AG04449 (cell line): ENCODE data around the gene C2orf72.
"Not testable (repeated sequence)": the region's sequence is repeated elsewhere in the genome, so short reads cannot be mapped to it uniquely, and the experiment has no call there.

Source experiments
- CTCF ChIA-PET: fragments of 350-600 bp; formaldehyde crosslinking; extraction: SDS; loops from one replicate; lab custom pipeline; 2021; ENCODE audit warnings: antibody characterized with exemption; lab: Yijun Ruan, JAX
- POLR2A ChIA-PET: fragments of 400-600, 350-600 bp; formaldehyde crosslinking; extraction: SDS; loops from one replicate; lab custom pipeline; 2020; ENCODE audit warnings: antibody characterized with exemption, inconsistent platforms; lab: Yijun Ruan, JAX
- DNase-seq: peaks from one replicate; pipeline ENCODE4 v3.0.0-alpha.2; 2010; ENCODE audit warnings: low read depth, low spot score
- H3K4me3 ChIP-seq: 2 replicates; pipeline ENCODE4 v1.5.1; 2011; ENCODE audit warnings: low read depth, mild to moderate bottlenecking, control low read depth, low read length
- TF ChIP-seq, protein P1 (sequence below): IDR thresholded peaks from one replicate; pipeline ENCODE4 v1.5.1; 2011; ENCODE audit warnings: mild to moderate bottlenecking, moderate library complexity, low read length, control low read depth, inconsistent platforms; ENCODE audit not compliant: insufficient read depth; ENCODE audit errors: missing control alignments

C2orf72 gene

DNA sequence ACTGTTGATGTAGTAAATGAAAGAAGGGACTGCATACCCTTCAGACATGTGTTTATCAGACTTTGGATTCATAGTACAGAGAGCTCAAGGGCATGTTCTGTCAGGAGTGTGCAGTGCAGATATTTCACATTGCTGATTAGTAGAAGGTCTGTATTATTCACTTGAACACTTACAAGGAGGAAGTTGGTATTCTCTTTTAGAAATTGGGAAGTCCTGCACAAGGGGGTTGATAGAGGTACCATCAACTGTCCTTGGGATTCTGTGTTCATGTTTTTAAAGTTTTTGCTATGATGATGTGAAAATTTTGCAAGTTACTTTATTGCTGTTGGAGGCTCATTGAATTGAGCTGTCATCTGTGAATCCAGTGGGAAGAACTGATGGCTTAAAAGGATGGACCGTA is 26.0 kb downstream of the C2orf72 start:
- ChIA-PET POLR2A (no interaction called here), CTCF (interaction anchor here (4.1 kb wide), 1 partner anchor 10 kb away, joined by 20 read pairs; no protein-coding TSS in a partner anchor)
- H3K4me3 ChIP-seq, result no peak overlapping the region
- TF ChIP-seq, protein P1, sequence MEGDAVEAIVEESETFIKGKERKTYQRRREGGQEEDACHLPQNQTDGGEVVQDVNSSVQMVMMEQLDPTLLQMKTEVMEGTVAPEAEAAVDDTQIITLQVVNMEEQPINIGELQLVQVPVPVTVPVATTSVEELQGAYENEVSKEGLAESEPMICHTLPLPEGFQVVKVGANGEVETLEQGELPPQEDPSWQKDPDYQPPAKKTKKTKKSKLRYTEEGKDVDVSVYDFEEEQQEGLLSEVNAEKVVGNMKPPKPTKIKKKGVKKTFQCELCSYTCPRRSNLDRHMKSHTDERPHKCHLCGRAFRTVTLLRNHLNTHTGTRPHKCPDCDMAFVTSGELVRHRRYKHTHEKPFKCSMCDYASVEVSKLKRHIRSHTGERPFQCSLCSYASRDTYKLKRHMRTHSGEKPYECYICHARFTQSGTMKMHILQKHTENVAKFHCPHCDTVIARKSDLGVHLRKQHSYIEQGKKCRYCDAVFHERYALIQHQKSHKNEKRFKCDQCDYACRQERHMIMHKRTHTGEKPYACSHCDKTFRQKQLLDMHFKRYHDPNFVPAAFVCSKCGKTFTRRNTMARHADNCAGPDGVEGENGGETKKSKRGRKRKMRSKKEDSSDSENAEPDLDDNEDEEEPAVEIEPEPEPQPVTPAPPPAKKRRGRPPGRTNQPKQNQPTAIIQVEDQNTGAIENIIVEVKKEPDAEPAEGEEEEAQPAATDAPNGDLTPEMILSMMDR, result no peak
- DNase-seq, result no peak

DNA sequence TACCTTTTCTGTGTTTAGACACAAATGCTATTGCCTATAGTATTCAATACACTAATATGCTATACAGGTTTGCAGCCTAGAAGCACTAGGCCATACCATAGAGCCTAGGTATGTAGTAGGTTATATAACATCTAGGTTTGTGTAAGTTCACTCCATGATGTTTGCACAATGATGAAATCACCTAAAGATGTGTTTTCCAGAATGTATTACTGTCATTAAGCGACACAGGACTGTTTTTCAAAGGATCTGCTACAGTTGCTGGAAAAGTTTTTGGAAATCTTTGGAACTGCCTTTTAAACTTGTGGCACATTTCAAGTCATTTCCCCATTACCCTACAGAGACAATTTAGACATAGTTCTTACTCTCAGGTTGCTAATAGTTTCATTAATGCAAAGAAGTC is 28.6 kb downstream of the C2orf72 start:
- POLR2A ChIA-PET, result no interaction called here
- H3K4me3 ChIP-seq, result no peak overlapping the region
- TF ChIP-seq, protein P1, result no peak
- no peak for DNase-seq
- CTCF ChIA-PET, result interaction anchor here (4.1 kb wide), 1 partner anchor 13 kb away, joined by 20 read pairs; no protein-coding TSS in a partner anchor

DNA sequence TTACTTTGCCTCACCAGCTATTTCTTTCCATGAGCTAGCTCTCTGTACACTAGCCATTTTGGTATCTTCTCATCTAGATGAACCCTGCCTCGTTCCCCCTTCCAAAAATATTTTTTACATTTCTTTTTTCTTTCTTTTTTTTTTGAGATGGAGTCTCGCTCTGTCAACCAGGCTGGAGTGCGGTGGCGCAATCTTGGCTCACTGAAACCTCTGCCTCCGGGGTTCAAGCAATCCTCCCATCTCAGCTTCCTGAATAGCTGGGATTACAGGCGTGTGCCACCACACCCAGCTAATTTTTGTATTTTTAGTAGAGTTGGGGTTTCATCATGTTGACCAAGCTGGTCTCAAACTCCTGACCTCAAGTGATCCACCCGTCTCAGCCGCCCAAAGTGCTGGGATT is 30.2 kb downstream of the C2orf72 start:
- CTCF ChIA-PET, result interaction anchor here (1.0 kb wide), 1 partner anchor 15 kb away, joined by 5 read pairs; no protein-coding TSS in a partner anchor
- DNase-seq, H3K4me3 ChIP-seq: not testable (repeated sequence)
- POLR2A ChIA-PET, result interaction anchor here (0.7 kb wide), 1 partner anchor 27 kb away, joined by 5 read pairs; no protein-coding TSS in a partner anchor

DNA sequence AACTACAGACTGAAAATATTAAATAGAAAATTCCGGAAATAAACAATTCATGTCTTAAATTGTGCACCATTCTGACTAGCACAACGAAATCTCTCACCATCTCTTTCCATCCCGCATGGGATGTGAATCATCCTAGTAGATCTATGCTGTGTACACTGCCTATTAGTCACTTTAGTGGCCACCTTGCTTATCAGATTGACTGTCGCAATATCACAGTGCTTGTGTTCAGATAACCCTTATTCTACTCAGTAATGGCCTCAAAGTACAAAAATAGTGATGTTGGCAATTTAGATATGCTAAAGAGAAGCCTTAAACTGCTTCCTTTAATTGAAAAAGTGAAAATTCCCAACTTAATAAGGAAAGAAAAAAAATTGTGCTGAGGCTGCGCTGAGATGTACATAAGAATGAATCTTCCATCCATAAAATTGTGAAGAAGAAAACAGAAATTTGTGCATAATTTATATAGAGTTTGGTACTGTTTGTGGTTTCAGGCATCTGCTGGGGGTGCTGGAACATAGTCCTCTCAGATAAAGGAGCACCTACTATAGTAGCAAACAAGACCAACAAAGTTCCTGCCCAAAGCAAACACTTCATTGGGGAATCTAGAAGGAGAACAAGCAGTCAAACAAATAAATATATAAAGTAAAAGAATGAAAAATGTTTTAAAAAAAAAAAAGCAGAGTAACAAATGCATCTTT is 31.4 kb downstream of the C2orf72 start:
- POLR2A ChIA-PET, result no interaction called here
- TF ChIP-seq, protein P1, result no peak
- DNase-seq, result no peak
- CTCF ChIA-PET, result interaction anchor here (1.0 to 2.7 kb wide), 3 partner anchors 10 to 16 kb away, joined by 5 to 18 read pairs (median 6); no protein-coding TSS in a partner anchor
- no peak overlapping the region for H3K4me3 ChIP-seq

DNA sequence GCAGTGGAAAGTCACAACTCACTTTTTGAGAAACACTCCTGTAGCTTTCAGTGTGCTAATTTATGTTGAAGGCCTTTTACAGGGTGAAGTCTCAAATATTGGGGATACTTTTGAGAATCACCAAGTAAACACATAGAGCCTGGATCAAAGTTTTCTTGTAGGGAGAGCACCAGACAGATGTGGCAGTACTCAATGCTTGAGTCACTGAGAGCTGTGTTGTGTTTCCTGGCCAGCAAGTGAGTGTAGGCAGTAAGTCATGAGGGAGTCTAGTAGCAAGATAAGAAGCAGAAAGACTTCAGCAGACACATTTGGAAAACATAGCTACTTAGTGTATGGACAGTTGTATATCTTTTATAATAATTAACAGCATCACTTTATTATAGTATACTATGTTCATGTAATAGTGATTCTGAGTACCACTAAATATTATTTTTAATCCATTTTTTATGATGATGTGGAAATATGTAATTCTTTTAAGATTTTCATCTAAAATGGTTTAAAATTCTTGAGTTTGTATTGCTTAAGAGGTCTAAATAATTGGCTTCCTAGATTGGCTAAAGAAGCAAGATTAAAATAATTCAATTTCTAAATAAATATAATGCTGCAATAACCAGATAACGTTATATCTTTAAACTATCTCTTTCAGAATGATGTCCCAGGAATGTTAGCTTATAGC is 32.2 kb downstream of the C2orf72 start:
- H3K4me3 ChIP-seq, result no peak overlapping the region
- CTCF ChIA-PET, result interaction anchor here (0.8 to 2.7 kb wide), 5 partner anchors 9 to 173 kb away, joined by 3 to 18 read pairs (median 5); no protein-coding TSS in a partner anchor
- POLR2A ChIA-PET, result no interaction called here
- no peak for DNase-seq
- TF ChIP-seq, protein P1, result no peak

DNA sequence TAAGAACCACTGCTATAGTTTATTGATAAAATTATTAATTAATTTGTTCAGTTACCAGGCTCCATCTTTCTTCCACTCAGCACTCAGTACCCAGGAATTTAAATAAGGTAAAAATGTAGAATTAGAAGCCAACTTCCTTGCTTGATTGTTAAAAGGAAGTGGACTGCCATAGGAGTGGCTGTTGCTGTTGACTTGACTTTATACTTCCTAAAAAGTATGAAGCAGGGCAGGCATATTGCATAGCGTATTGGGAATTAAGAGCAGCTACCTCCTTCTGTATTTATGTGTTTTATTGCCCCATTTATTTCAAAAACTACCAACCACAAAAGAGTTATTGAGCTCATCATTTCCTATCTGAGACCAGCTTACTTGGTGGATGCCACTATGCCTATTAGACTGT is 47.2 kb downstream of the C2orf72 start:
- H3K4me3 ChIP-seq, result no peak overlapping the region
- DNase-seq, result no peak
- TF ChIP-seq, protein P1, result no peak
- CTCF ChIA-PET, result interaction anchor here (1.3 to 1.4 kb wide), 2 partner anchors 32 to 143 kb away, joined by 3 to 4 read pairs; no protein-coding TSS in a partner anchor
- POLR2A ChIA-PET, result no interaction called here
